IMR-90 (cell line): ENCODE measurements around the gene RGL1. TPM values are rescaled to one million over a fixed set of nuclear protein-coding genes. Genes with fewer than 3 reads are reported as not detected.

ENCODE experiments used
- ATAC-seq: fragments of 200-7000 bp; cut with Tn5 transposase; 2 replicates; pipeline ENCODE4 v1.9.1; 2020; ENCODE audit warnings: low read depth, mild to moderate bottlenecking, moderate library complexity
- BruUV-seq: library from RNA; stranded (reverse); fragments of 400-500 nt; replicated peaks from 2 replicates; lab custom pipeline; 2021; lab: Mats Ljungman, UMichigan
- CTCF ChIA-PET: fragments of 300-600 bp; formaldehyde crosslinking; extraction: SDS; loops from one replicate; lab custom pipeline; 2021; ENCODE audit warnings: antibody characterized with exemption; lab: Yijun Ruan, JAX
- POLR2A ChIA-PET: fragments of 300-600 bp; sonication (Branson Sonifier 250); formaldehyde crosslinking; loops from one replicate; lab custom pipeline; 2022; ENCODE audit warnings: antibody characterized with exemption; ENCODE audit not compliant: unreplicated experiment; lab: Charles Lee
- DNase-seq: peaks from one replicate; pipeline ENCODE4 v3.0.0; 2013
- H2AFZ ChIP-seq: replicated peaks from 2 replicates; pipeline ENCODE3; 2013; ENCODE audit warnings: low read length, mild to moderate bottlenecking; ENCODE audit not compliant: poor library complexity
- H2AK5ac ChIP-seq: 2 replicates; pipeline ENCODE4 v1.6.1; 2013; ENCODE audit warnings: low read depth, low read length, inconsistent platforms
- H2AK9ac ChIP-seq: replicated peaks from 2 replicates; pipeline ENCODE3; 2013; ENCODE audit warnings: mild to moderate bottlenecking, low read depth, low read length, moderate library complexity; ENCODE audit not compliant: poor library complexity
- H2BK120ac ChIP-seq: 2 replicates; pipeline ENCODE4 v1.6.1; 2013; ENCODE audit warnings: low read depth, low read length, inconsistent platforms
- H2BK15ac ChIP-seq: 3 replicates; pipeline ENCODE4 v1.6.1; 2013; ENCODE audit warnings: low read depth, low read length, inconsistent platforms
- H2BK20ac ChIP-seq: 2 replicates; pipeline ENCODE4 v1.6.1; 2013; ENCODE audit warnings: low read depth, mild to moderate bottlenecking, inconsistent platforms, low read length, moderate library complexity
- H2BK5ac ChIP-seq: 2 replicates; pipeline ENCODE4 v1.6.1; 2013; ENCODE audit warnings: mild to moderate bottlenecking, low read depth, low read length, inconsistent platforms; ENCODE audit not compliant: poor library complexity, severe bottlenecking
- H3K14ac ChIP-seq: replicated peaks from 2 replicates; pipeline ENCODE4 v1.6.1; 2013; ENCODE audit warnings: low read depth, low read length, inconsistent platforms
- H3K18ac ChIP-seq: 2 replicates; pipeline ENCODE4 v1.6.1; 2013; ENCODE audit warnings: low read depth, low read length, control low read depth
- H3K23ac ChIP-seq: 2 replicates; pipeline ENCODE4 v1.6.1; 2013; ENCODE audit warnings: low read depth, low read length, inconsistent platforms
- H3K27ac ChIP-seq: 2 replicates; pipeline ENCODE4 v1.5.1; 2013; ENCODE audit warnings: mild to moderate bottlenecking, control low read depth, low read length; ENCODE audit not compliant: insufficient read depth
- H3K27me3 ChIP-seq: 2 replicates; pipeline ENCODE4 v1.6.1; 2013; ENCODE audit warnings: low read length; ENCODE audit not compliant: control insufficient read depth, insufficient read depth
- H3K36me3 ChIP-seq: 2 replicates; pipeline ENCODE4 v1.6.1; 2013; ENCODE audit warnings: low read length, mixed read lengths; ENCODE audit not compliant: control insufficient read depth, insufficient read depth
- H3K4ac ChIP-seq: 2 replicates; pipeline ENCODE4 v1.6.1; 2013; ENCODE audit warnings: low read depth, low read length, inconsistent platforms
- H3K4me1 ChIP-seq: 2 replicates; pipeline ENCODE4 v1.6.1; 2013; ENCODE audit warnings: low read length, mixed read lengths; ENCODE audit not compliant: control insufficient read depth, insufficient read depth
- H3K4me2 ChIP-seq: 2 replicates; pipeline ENCODE4 v1.6.1; 2013; ENCODE audit warnings: low read depth, mild to moderate bottlenecking, control low read depth, low read length, moderate library complexity
- H3K4me3 ChIP-seq: 2 replicates; pipeline ENCODE4 v1.5.1; 2013; ENCODE audit warnings: low read depth, mild to moderate bottlenecking, control low read depth, low read length, moderate library complexity; ENCODE audit not compliant: insufficient read depth
- H3K56ac ChIP-seq: 2 replicates; pipeline ENCODE4 v1.6.1; 2013; ENCODE audit warnings: low read length, inconsistent platforms; ENCODE audit not compliant: insufficient read depth; ENCODE audit errors: extremely low read depth
- H3K79me1 ChIP-seq, 2 experiments: 2 replicates each; pipeline ENCODE4 v1.6.1; 2013; ENCODE audit warnings: low read length in 2 of 2, inconsistent platforms in 1 of 2, low read depth in 1 of 2
- H3K9ac ChIP-seq: 2 replicates; pipeline ENCODE4 v1.6.1; 2013; ENCODE audit warnings: low read depth, low read length, control low read depth
- H3K9me1 ChIP-seq: 2 replicates; pipeline ENCODE4 v1.6.1; 2013; ENCODE audit warnings: low read length, inconsistent platforms; ENCODE audit not compliant: insufficient read depth
- H3K9me3 ChIP-seq: 2 replicates; pipeline ENCODE4 v1.6.1; 2013; ENCODE audit warnings: low read length; ENCODE audit not compliant: control insufficient read depth, insufficient read depth
- H4K20me1 ChIP-seq: 2 replicates; pipeline ENCODE4 v1.6.1; 2013; ENCODE audit warnings: low read length, inconsistent platforms; ENCODE audit not compliant: insufficient read depth
- H4K5ac ChIP-seq: 2 replicates; pipeline ENCODE4 v1.6.1; 2013; ENCODE audit warnings: mild to moderate bottlenecking, low read depth, low read length, control low read depth
- H4K8ac ChIP-seq, 2 experiments: 2 replicates each; pipeline ENCODE4 v1.6.1; 2013; ENCODE audit warnings: low read depth in 2 of 2, low read length in 2 of 2, control low read depth in 1 of 2, inconsistent platforms in 1 of 2
- H4K91ac ChIP-seq: 2 replicates; pipeline ENCODE4 v1.6.1; 2013; ENCODE audit warnings: low read depth, low read length, inconsistent platforms; ENCODE audit not compliant: insufficient read depth
- BHLHE40 ChIP-seq: fragments of 150-350 bp; IDR thresholded peaks from 2 replicates; pipeline ENCODE4 v1.6.1; 2016; ENCODE audit warnings: mild to moderate bottlenecking, low read depth, low read length
- CEBPB ChIP-seq: IDR thresholded peaks from 2 replicates; pipeline ENCODE4 v1.6.1; 2012; ENCODE audit warnings: low read depth, low read length, improper control_type of control experiment
- CTCF ChIP-seq: conservative IDR thresholded peaks from 2 replicates; pipeline ENCODE4 v1.5.1; 2012; ENCODE audit warnings: mild to moderate bottlenecking, low read depth, low read length, improper control_type of control experiment
- ELK1 ChIP-seq: fragments of 150-350 bp; IDR thresholded peaks from 2 replicates; pipeline ENCODE4 v1.6.1; 2016; ENCODE audit warnings: low read depth, mild to moderate bottlenecking, low read length, moderate library complexity, borderline replicate concordance
- FOS ChIP-seq: fragments of 150-350 bp; IDR thresholded peaks from 2 replicates; pipeline ENCODE4 v1.6.1; 2016; ENCODE audit warnings: low read depth, low read length
- MAFK ChIP-seq: IDR thresholded peaks from 2 replicates; pipeline ENCODE4 v1.6.1; 2012; ENCODE audit warnings: low read depth, low read length, improper control_type of control experiment
- MAZ ChIP-seq: IDR thresholded peaks from 2 replicates; pipeline ENCODE4 v1.6.1; 2012; ENCODE audit warnings: low read depth, mild to moderate bottlenecking, low read length, improper control_type of control experiment, moderate library complexity, borderline replicate concordance
- MXI1 ChIP-seq: IDR thresholded peaks from 2 replicates; pipeline ENCODE4 v1.6.1; 2012; ENCODE audit warnings: low read depth, mild to moderate bottlenecking, low read length, moderate library complexity, borderline replicate concordance
- POLR2A ChIP-seq: IDR thresholded peaks from 2 replicates; pipeline ENCODE4 v1.6.1; 2012; ENCODE audit warnings: mild to moderate bottlenecking, low read depth, low read length
- RAD21 ChIP-seq: IDR thresholded peaks from 2 replicates; pipeline ENCODE4 v1.6.1; 2012; ENCODE audit warnings: low read length, improper control_type of control experiment
- RCOR1 ChIP-seq: IDR thresholded peaks from 2 replicates; pipeline ENCODE4 v1.6.1; 2012; ENCODE audit warnings: mild to moderate bottlenecking, low read length, improper control_type of control experiment; ENCODE audit not compliant: insufficient replicate concordance
- SMC3 ChIP-seq: fragments of 150-350 bp; IDR thresholded peaks from 2 replicates; pipeline ENCODE4 v1.6.1; 2016; ENCODE audit warnings: low read depth, mild to moderate bottlenecking, antibody characterized with exemption, low read length, moderate library complexity
- WGBS, 2 experiments: methylation state at CpG; one replicate each; pipeline versions ENCODE4 v1.1.5 to v1.1.7; 2013; ENCODE audit warnings: missing lambda C conversion rate in 2 of 2; ENCODE audit not compliant: insufficient read length in 1 of 2; ENCODE audit errors: extremely low coverage in 2 of 2; 5-methylcytosine and 5-hydroxymethylcytosine counted together
- dilution Hi-C: fragments of 300-500 bp; cut with HindIII; formaldehyde crosslinking; loops from one replicate; pipeline ENCODE4 v1.14.3; 2018; ENCODE audit warnings: low sequenced_read_pairs; ENCODE audit not compliant: unreplicated experiment
- in situ Hi-C: fragments of 300-500 bp; cut with MboI; formaldehyde crosslinking; loops from 3 replicates; pipeline ENCODE4 v1.14.3; 2019; ENCODE audit warnings: low sequenced_read_pairs, inconsistent platforms, mixed read lengths
- intact Hi-C: fragments of 100-400 bp; cut with micrococcal nuclease; formaldehyde crosslinking; loops from 2 replicates; pipeline ENCODE4 v1.10.0; 2022
- polyA plus RNA-seq, 3 experiments: library from polyadenylated mRNA; depleted of rRNA; stranded (reverse); fragments of >200 nt; gene quantifications; 2 replicates each; pipeline ENCODE4 v1.2.3, GENCODE V29; 2012; ENCODE audit warnings: low replicate concordance in 1 of 3
- total RNA-seq: library from RNA; depleted of rRNA; stranded (reverse); fragments of >200 nt; gene quantifications from 2 replicates; pipeline ENCODE4 v1.2.3, GENCODE V29; 2012
- TF ChIP-seq, protein P1 (sequence below): fragments of 150-350 bp; IDR thresholded peaks from 2 replicates; pipeline ENCODE4 v1.6.1; 2017; ENCODE audit warnings: mild to moderate bottlenecking, antibody characterized with exemption, low read length, low read depth

Gene RGL1
- total and polyA plus RNA-seq, 2 of the 4 experiments (the other 2 are of a cell fraction) = 4.7 to 7.5 TPM

DNA sequence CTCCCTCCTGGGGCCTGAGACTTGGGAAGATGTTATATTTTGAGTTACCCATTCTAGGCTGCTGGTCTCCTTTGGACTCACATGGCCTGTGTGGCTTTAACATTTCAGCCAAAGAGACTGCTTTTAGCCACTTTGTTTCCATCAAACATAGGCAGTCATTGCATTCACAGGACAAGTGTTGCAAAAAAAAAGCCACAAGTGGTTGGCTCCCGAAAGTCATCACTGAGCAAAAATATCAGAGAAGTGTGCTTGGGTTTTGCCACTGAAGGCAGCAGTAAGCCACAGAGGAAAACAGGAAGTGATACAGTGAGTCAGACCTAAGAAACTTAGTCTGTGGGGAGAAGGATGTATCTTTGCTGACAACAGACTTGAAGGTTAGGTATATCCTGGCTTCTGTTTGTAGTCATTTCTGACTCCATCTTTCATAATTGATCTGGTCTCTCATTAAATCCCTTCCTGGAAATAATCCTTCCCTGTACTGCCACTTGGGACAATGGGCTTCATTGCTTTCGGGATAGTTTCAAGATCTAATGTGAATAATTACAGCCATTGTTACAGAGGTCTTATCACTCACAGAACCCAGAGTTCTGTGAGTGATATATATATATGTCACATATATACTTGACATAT is 151.8 kb downstream of the RGL1 start:
- peak overlapping the region; percentile 71 for H2BK120ac ChIP-seq
- ChIA-PET POLR2A (no interaction called here), CTCF (no interaction called here)
- peak overlapping the region; percentile 48; the same call in 1 of the 2 replicates for H3K4me2 ChIP-seq
- H3K23ac ChIP-seq = 0 out of 2 replicates have a peak overlapping the region, but pooled peaks have one; percentile 5
- peaks cover 4% of the 10 kb centered on the region; the same call in 1 of the 2 replicates for H3K9me1 ChIP-seq
- in situ Hi-C loops = no loop called here
- no peak overlapping the region; the same call in 1 of the 2 replicates for H3K56ac ChIP-seq
- no peak overlapping the region for H3K27ac ChIP-seq
- H2AK5ac ChIP-seq = no peak overlapping the region; the same call in 1 of the 2 replicates
- peak overlapping the region; percentile 83 for H2BK20ac ChIP-seq
- BruUV-seq = no TSS peak
- peak overlapping the region; percentile 29; the same call in 1 of the 2 replicates for H3K4ac ChIP-seq
- intact Hi-C loops = loop anchor here (1.0 to 10.0 kb wide), 2 partner anchors 95 to 268 kb away; partner anchors contain the start of gene TSEN15
- TF ChIP-seq BHLHE40 (peak; percentile 36; the same call in 1 of the 2 replicates), POLR2A (no peak), MAFK (peak; percentile 51; the same call in 1 of the 2 replicates), MXI1 (no peak), SMC3 (peak; percentile 17; the same call in 1 of the 2 replicates), MAZ (no peak), FOS (no peak), CEBPB (no peak), RCOR1 (peak; percentile 12), ELK1 (no peak), RAD21 (peak; percentile 61), CTCF (peak; percentile 46)
- TF ChIP-seq, protein P1, sequence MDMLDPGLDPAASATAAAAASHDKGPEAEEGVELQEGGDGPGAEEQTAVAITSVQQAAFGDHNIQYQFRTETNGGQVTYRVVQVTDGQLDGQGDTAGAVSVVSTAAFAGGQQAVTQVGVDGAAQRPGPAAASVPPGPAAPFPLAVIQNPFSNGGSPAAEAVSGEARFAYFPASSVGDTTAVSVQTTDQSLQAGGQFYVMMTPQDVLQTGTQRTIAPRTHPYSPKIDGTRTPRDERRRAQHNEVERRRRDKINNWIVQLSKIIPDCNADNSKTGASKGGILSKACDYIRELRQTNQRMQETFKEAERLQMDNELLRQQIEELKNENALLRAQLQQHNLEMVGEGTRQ = no peak
- H3K79me1 ChIP-seq = no peaks in the 10 kb centered on the region
- no CpG with 5 or more reads among the region's 2 CpGs for WGBS, 2 experiments
- H3K9me3 ChIP-seq = no peaks in the 10 kb centered on the region
- H3K14ac ChIP-seq = peak overlapping the region; percentile 8; the same call in 1 of the 2 replicates
- 0 out of 3 replicates have a peak overlapping the region, but pooled peaks have one; percentile 52 for H2BK15ac ChIP-seq
- no peaks in the 10 kb centered on the region for H3K36me3 ChIP-seq
- no peaks in the 10 kb centered on the region; the same call in 1 of the 2 replicates for H3K27me3 ChIP-seq
- no peak overlapping the region for H2AFZ ChIP-seq
- H3K4me1 ChIP-seq = peaks cover 6% of the 10 kb centered on the region
- dilution Hi-C loops = no loop called here
- DNase-seq (peak; percentile 87), ATAC-seq (peak; percentile 99)
- no peaks in the 10 kb centered on the region for H4K20me1 ChIP-seq
- no peak overlapping the region for H3K9ac ChIP-seq
- H4K91ac ChIP-seq = no peak overlapping the region
- no peak overlapping the region for H2AK9ac ChIP-seq
- H2BK5ac ChIP-seq = peak overlapping the region; percentile 80
- no peak overlapping the region for H3K4me3 ChIP-seq
- peak overlapping the region; percentile 55; the same call in 1 of the 2 replicates for H4K5ac ChIP-seq
- peak overlapping the region; percentile 61 for H3K18ac ChIP-seq
- H4K8ac ChIP-seq = peak overlapping the region in 1 of 2 experiments; percentile 65; a peak in 1 of 4 replicates
